CD4-positive, alpha-beta T cell treated with Interleukin-2 at 100 ng/mL for 4 hours (primary cell): Measurements from ENCODE around the gene TMEM132D.

Source experiments
- DNase-seq: peaks from one replicate; pipeline ENCODE4 v3.0.0-alpha.2; 2020; ENCODE audit warnings: low spot score

Gene TMEM132D

DNA sequence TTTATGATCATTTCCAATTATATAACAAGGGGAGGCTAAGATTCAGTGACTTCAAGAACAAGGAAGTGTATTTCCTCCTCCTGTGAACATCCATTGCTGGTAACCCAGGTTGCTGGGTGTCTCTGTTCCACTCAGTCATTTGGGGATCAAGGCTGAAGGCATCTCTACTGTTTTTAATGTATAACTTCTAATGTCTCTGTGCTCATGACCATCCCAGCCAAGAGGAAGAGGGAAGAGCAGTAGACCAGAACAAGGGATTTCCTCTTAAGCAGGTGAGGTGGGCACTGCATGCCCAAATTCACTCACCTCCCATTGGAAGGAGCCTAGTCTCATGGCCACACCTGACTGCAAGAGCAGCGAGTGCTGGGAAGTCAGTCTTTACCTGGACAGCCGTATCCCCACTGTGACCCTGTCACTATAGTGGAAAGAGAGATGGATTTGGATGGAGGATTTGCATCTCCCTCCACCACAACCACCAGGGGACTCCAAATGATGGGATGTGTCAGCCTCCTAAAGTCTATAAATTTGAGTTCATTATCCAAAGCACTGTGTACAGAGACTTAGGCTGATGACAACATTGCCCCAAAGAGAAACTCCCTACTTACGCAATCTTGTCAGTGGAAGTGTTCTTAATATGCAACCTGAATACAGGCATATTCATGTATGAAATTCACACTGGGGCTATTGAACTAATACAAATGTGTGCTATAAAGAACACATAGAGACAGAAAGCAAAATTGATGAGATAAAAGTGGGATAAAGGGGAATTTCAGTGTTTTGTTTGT, 368.7 kb downstream of the TMEM132D start:
- DNase-seq = no peak

DNA sequence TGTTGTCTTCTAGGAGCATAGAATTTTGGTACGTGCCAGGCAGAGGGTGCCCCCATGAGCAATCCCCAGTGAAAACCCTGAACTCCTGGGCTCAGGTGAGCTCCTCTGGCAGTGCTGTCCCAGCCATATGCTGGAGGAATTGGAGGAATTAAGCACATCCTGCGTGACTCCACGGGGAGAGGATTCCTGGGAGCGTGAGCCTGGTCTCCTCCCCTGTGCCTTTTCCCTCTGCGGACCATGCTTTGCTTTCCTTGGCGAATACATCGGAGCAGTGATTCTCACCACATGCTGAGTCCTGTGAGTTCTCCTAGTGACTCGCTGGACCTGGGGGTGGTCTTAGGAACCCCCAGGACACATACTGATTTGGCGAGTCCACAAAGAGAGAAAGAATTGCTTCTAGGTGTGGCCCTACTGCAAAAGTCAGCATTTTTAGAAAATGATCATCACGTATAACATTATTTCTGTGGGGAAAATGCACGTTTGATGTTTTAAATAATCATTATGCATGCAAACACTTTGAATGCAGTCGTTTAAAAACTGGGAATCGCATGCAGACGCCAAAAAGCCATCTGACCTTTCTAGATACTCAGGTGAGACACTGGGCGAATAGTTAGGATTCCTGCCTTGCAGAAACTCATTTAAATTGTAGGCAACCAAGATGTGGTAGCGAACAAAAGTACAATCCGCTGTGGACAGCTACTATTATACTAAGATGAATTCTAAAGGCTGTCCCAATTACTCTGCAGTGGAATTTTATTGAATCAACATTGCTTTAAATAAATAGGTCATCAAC, 370.9 kb downstream of the TMEM132D start:
- DNase-seq = no peak

DNA sequence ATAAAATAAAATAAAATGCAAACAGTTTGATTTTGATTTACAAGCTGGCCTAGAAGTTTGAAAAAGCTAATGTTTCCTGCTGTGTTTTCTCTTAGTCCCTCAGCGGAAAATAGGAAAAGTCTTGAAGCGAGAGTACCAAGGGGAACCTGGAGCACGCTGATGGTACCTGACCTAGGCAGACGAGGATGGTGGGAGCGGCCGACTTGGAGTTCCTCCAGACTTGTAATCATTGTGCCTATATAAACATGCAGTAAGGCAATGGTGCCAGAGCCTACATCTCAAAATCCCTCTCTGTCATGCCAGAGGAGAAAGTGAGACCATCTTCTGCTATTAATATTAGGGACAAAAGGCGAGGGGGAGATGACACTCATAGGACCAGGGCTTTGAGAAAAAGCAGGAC, 371.7 kb downstream of the TMEM132D start:
- no peak for DNase-seq

DNA sequence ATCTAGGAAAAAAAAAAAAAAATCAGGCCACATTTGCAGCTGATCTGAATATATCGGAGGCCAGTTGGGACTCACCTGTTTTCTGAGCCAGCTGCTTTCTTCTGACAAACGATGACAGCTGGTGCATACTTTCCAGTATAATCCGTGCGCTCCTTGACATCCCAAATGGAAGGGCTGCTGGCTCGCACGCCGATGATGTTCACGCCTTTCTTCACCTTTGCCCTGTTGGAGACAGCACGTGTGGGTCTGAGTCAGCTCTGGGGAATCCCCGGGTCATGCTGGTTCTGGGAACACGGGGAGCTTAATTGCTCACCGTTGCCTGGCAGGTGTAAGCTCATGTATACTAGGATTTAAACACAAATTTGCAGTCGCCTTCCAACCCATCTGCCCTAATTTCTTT, 372.8 kb downstream of the TMEM132D start:
- no peak for DNase-seq

DNA sequence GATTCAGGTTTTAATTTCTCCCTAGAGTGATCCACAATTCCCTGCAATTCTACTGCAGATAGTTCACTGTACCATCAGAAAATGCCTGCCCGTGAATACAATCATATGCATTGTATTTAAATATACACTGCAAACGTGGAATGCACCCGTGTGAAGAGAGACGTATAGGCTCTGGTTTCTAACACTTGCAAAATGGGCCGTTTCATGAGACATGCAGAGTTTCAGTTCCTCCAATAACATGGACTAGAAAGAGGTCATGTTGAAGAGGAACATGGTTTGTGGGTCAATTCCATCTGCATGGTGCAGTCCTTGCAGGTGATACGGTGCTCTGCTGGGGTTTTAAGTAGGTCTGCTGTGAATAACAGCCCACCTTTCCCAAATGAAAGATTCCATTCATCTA, 373.3 kb downstream of the TMEM132D start:
- no peak for DNase-seq

DNA sequence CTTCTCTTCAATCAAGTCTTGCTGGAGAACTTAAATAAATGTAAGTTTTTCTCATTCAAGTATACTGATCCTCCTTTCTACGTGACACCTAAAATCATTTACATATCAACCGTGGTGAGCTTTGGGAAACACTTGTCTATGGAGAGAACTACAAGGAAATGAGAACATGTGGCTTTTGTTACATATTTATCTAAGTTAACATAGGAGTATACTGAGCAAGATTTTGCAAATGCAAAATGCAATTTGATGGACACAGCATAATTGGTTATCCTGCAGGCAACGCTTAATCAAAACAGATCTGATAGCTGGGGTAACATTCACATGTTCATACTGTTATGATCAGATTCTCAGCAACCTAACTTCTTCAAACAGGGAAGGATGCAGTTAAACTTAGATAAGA, 376.3 kb downstream of the TMEM132D start:
- no peak for DNase-seq

DNA sequence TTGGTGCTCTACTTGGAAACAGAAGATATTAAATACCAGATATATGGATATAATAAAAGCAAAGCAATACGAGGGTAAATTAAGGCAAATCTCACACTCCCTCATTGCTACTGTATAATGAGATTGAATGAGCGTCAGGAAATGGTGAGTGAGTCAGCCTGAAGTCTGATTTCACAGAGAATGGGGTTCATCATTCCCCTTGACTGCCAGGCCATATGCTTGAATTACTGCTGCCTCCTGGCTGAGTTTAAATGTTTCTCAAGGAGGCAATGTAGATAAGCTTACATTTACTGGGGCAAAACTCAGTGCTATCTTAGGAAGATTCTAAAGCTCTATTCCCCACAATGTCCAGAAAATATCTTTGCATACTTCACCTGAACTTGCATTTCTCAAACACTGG, 380.2 kb downstream of the TMEM132D start:
- no peak for DNase-seq

DNA sequence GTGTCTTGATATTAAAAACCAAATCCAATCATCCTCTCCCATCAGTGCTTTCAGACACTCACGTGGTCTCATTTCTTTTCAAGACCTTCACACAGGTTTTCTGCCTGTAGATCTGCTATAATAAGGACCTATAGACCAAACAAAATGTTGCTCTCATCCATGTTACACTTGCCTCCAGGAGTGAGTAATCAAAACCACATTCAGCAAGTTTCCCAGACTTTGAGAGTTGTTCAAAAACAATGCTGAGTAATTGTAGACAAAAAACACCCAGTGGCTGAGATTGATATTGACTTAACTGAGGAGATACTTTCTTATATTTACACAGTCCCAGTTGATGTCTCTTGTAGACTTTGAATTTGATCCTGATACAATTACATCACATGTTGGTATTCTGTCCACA, 383.1 kb downstream of the TMEM132D start:
- DNase-seq = no peak

DNA sequence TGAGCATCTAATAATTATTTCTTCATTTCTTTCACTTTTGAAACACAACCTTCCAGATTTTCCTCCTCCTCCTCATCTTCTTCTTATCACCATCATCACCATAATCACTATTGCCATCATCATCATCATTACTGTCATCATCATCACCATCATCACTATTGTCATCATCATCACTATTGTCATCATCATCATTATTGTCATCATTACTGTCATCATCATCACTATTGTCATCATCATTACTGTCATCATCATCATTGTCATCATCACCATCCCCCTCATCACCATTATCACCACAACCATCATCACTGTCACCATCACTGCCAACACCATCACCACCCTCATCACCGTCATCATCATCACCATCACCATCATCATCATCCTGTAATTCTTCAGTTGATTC, 400.0 kb downstream of the TMEM132D start:
- no peak for DNase-seq

DNA sequence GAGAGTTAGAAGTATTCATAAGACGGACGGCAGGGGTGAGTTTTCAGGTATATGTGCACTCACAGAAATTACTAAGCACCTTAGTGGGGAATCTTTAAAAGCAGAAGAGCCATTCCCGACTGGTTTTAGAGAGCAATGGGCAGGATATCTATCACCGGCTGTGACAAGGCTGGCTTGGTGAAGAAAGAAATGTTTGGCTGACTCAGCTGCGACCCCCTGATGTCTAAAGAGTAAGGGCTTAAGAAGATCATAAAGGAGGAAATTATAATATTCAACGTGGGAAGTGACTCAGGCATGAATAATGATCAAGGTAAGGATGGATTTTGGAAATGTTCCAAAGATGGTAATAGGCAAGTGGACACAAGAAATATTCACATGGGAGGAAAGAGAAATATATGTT, 407.6 kb downstream of the TMEM132D start:
- no peak for DNase-seq

DNA sequence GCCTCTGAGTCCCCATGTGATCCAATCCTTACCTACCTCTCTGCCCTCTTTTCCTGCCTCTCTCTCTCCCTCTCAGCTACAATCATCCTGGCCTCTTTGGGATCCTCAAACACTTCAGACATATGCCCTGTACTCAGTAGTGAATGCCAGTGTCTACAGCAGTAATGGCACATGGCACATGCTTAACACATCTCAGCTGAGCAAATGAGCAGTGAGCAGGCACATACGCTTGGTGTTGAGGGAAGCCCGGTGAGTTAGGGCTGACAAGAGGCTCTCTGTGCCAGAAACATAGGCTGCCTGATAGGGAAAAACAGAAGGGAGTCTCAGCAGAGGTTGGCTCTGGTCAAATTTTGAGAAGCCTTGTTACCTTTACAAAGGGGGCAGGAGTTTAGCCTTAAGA, 409.1 kb downstream of the TMEM132D start:
- no peak for DNase-seq

DNA sequence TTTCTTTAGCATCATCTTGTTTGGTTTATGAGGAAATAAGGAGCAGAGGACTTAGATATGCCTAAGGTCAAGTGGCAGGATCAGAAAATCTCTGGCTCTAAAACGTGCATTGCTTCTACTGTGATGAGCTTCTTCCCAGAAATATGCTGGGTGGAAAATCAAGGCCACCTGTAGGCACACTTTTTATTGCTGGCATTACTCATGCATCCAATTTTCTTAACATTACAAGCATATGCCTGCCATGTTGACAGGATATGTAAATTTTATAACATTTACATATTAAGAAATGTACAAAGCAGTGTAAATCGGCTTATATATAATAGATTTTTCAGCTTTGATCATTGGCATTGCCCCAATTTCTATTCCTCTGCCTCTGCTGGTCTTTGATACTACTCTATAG, 409.6 kb downstream of the TMEM132D start:
- DNase-seq = no peak

DNA sequence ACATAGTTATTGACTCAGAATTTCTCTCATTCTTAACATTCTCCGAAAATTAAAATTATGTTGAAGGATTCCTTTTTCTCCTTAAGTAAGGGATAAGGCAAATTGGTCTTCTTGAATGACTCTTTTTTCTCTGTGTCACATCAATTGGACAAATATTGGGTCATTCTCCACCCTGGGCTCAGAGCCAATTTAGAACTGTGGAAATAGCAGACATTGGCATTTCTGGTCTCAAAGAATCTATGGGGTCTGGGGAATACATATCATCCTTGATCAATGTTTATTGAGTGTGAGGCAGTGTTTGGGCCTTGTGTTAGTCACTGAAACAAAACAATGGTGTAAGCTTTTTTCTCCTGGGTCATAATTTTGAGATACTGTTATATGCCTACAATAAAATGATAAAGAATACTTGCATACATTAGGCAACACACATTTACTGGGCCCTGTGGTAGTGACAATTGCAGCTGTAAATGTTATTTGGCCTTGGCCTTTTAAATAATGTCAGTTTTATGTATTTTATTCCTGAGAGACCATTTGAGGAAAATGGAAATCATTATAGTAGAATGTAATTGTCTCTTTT, 414.6 kb downstream of the TMEM132D start:
- DNase-seq = no peak

DNA sequence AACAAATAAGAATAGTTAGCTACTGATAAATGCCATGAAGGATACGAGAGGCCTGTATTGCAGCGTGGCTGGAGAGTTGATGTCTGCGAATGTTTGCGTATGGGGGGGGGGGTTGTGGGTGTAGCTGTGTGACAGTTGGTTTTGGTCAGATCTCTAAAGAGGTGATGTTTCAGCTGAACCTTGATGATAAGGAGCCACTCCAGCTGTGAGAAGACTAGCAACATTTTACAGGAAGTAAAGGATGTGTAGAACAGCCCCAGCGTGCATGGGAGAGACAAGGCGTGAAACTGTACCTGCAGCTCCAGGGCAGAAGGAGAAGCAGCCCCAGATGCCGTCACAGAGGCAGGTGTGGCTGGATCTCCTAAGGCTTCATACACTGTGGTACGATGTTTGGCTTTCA, 416.9 kb downstream of the TMEM132D start:
- DNase-seq = no peak

DNA sequence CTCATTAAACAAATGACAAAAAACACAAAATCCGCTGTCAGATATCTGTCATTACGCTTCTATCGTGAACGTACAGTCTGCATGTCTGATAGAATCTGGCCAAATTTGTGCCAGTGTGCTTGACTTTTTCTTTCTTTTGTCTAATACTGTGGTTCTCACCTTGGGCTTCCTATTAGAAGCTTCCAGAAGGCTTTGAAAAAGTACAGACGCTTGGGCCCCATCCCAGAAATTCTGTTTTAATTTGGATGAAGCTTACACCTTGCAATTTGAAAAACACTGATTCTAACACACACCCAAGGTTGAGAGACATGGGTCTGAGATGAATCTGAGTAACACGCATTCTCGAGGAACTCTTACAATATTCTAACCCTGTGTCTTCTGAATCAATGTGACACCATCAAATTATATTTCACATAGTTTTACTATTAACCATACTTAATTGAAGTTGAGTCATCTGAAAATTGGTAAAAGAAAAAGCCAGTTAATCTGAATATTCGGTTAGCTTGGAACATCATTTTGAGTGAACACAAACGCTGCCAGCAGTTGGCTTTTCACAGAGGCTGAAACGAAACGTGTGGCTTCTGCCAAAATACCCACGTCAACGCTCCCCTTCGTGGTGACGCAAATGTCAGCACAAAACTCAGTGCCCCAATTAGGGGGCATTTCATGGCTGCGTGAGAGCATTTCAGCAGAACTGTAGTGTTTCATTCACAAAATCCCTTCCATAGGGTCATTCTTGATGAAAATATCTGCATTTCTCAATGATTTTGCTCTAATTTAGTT, 420.5 kb downstream of the TMEM132D start:
- no peak for DNase-seq

DNA sequence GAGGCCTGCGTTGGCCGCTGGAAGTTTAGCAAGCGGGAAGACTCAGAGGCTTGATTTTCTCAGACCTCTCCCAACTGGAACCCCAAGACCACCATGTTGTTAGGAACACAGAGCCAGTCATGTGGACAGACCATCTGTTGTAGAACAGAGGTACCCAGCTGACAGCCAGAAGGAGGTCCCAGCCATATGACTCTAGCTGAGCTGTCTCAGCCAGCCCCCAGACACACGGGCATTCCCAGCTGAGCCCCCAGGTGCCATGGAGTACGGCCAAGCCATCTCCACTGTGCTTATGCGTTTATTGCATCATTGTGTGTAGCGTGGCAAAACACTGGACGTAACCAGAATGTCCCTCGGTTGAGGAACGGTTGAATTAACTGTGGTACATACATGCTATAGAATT, 421.9 kb downstream of the TMEM132D start:
- no peak for DNase-seq

DNA sequence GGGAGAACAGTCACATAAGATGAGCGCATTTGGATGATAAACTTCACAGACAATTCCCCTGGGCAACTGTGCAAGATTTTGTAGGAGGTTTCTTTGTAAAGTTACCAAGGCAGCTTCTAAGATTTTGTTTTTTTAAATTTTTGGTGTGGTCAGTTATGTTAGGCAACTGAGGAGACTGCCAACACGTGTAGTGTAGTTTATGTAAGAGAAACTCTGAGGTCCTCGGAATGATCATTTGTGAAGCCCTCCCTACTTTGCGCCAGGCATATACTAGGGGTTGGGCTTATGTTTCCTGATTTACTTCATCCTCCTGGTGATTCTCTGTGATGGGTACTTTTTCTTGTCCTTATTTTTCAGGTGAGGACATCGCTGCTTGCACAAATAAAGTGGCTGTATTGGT, 433.6 kb downstream of the TMEM132D start:
- no peak for DNase-seq

DNA sequence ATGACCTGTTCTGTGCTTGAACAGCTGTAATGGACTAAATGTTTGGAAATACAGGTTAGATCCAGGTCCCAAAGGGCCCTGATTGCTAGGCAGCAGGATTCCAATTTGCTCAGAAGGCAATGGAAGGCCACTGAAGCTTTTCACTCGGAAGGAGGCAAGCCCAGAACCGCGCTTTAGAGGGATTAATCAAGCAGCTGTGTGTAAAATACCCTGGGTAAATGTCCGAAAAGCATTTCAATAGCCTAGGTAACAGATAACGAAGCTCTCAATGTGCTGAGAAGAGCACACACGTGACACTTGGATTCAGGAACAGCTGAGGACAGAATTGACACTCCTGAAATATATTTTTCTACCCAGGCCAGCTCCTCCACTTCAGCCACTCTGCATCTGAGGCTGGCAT, 436.1 kb downstream of the TMEM132D start:
- DNase-seq = no peak

DNA sequence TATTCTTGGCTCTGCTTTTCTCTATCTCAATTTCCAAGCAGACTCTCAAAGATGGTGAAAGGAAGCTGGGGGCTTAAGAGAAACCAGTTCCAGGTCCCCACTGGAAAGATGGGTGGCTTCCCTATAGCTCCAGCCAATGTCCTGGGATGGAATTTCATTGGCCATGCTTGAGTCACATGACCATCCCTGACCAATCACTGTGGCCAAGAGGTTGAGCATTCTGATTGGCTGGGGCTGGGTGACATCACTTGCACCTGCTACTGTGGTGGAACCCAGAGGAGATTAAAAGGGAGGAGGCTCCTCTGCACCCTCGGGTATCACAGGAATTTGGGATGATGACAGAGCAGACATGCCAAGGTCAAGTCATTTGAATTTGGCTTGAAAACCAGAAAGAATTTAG, 436.5 kb downstream of the TMEM132D start:
- no peak for DNase-seq

DNA sequence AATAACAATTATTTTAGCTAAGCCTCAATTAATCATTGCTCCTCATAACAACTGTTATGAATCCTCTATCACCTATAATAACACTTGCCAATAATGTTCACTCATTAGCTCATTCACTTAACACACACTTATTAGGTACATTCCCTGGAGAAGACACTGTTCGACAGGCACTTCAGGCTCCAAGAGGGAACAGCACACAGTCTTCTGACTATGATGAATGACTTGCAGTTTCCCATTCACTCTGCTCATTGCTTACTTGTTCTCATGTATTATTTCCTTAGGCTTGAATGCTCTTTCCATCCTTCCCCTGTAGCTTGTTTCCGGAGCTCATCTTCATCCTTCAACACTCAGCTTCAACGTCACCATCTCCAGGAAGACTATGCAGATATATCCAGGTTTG, 437.3 kb downstream of the TMEM132D start:
- DNase-seq = no peak

DNA sequence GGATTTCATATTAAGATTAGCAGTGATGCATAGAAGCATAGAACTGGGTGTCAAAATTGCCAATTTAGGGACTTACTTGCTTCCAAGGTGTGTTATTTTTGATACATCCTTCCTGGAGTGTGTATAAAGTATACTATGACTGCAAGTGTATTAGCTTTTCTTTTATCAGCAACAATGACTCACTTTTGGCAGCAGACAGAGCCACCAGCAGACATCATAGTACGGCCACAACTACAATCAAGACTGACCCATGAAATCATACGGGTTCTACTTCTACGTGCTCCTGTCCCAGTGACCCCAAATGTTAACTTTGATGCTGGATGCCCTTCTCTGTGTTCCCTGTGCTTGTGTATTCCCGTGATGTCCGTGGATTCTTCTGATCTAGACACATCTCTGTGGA, 443.9 kb downstream of the TMEM132D start:
- no peak for DNase-seq

DNA sequence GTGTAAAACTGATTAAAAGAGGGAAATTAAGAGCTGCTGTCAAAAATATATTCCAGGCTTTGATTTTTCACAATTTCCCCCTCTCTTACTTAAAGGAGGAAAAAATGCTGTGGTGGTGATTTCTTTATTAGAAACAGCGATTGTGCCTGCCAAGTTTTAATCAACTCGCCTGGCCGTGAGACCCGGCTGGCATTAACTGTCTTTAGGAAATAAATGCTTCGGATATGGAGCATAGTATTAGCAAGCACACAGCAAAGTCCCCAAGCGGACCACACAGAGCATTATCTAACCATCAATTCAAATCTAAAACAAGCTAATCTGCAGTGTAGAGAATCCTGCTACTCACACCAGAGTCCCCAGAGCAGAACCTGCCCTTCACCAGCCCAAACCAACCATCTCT, 457.1 kb downstream of the TMEM132D start:
- DNase-seq = no peak

DNA sequence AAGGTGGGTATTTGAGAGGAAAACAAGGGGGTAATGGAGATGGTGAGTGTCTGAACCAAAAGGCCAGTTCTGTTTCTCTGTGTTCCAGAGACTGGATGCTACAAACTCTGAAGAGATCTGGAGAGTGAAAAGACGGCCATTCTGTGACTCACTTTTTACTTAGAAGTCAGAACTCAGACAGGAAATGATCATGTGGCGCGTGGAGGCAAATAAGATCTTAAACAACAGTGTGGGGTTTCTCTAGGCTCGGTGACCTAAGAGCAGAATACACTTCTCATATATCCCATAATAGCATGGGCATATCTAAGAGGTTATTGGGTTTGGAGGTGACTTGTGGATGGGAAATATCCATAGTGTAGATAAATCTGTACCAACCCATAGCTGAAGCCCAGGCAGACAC, 463.5 kb downstream of the TMEM132D start:
- no peak for DNase-seq
